ENCODE data around the gene CCL21.

DNA sequence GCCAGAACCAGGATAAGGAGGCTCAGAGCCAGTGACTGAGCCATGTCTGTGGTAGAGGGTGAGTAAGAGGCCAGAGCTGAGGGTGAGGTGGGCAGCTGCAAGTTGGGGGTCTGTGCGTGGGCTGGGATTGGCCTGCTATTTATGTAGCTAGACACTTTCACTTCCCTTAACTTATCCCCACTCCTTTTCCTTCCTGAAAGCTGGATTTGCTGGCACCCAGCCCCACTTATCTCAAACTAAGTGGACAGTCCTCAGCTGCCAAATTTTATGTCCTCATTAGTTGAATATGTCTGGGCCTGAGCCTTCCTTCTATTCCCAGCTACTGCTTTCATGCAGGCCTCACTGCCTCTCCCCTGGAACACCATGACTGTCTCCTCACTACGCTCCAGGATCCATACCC, at the start of gene CCL21:
- no peak for TF ChIP-seq POLR2AphosphoS5 (IDR thresholded peaks at IDR 0.05)
- no peak for TF ChIP-seq EP300 (conservative IDR thresholded peaks at IDR 0.05; ENCODE audit: poor library complexity, severe bottlenecking)
- TF ChIP-seq, protein P1, sequence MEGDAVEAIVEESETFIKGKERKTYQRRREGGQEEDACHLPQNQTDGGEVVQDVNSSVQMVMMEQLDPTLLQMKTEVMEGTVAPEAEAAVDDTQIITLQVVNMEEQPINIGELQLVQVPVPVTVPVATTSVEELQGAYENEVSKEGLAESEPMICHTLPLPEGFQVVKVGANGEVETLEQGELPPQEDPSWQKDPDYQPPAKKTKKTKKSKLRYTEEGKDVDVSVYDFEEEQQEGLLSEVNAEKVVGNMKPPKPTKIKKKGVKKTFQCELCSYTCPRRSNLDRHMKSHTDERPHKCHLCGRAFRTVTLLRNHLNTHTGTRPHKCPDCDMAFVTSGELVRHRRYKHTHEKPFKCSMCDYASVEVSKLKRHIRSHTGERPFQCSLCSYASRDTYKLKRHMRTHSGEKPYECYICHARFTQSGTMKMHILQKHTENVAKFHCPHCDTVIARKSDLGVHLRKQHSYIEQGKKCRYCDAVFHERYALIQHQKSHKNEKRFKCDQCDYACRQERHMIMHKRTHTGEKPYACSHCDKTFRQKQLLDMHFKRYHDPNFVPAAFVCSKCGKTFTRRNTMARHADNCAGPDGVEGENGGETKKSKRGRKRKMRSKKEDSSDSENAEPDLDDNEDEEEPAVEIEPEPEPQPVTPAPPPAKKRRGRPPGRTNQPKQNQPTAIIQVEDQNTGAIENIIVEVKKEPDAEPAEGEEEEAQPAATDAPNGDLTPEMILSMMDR (IDR thresholded peaks at IDR 0.05; ENCODE audit: poor library complexity, severe bottlenecking): no peak
- TF ChIP-seq TAF1 (IDR thresholded peaks at IDR 0.05; ENCODE audit: low read depth): no peak
- TF ChIP-seq, protein P2, sequence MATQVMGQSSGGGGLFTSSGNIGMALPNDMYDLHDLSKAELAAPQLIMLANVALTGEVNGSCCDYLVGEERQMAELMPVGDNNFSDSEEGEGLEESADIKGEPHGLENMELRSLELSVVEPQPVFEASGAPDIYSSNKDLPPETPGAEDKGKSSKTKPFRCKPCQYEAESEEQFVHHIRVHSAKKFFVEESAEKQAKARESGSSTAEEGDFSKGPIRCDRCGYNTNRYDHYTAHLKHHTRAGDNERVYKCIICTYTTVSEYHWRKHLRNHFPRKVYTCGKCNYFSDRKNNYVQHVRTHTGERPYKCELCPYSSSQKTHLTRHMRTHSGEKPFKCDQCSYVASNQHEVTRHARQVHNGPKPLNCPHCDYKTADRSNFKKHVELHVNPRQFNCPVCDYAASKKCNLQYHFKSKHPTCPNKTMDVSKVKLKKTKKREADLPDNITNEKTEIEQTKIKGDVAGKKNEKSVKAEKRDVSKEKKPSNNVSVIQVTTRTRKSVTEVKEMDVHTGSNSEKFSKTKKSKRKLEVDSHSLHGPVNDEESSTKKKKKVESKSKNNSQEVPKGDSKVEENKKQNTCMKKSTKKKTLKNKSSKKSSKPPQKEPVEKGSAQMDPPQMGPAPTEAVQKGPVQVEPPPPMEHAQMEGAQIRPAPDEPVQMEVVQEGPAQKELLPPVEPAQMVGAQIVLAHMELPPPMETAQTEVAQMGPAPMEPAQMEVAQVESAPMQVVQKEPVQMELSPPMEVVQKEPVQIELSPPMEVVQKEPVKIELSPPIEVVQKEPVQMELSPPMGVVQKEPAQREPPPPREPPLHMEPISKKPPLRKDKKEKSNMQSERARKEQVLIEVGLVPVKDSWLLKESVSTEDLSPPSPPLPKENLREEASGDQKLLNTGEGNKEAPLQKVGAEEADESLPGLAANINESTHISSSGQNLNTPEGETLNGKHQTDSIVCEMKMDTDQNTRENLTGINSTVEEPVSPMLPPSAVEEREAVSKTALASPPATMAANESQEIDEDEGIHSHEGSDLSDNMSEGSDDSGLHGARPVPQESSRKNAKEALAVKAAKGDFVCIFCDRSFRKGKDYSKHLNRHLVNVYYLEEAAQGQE (IDR thresholded peaks at IDR 0.05; ENCODE audit: borderline replicate concordance): no peak
- TF ChIP-seq EZH2 (IDR thresholded peaks at IDR 0.05; ENCODE audit: borderline replicate concordance, insufficient read depth, low read length, poor library complexity, severe bottlenecking): no peak

Data from neural cell (in vitro differentiated cells).